Aorta (tissue), 5 donors: ENCODE results near the gene CCR9. TPM values are rescaled to one million over a fixed set of nuclear protein-coding genes. Genes with fewer than 3 reads are reported as not detected.

Experiments used
- ATAC-seq: fragments of 200-7000 bp; cut with Tn5 transposase; one replicate; pipeline ENCODE4 v1.9.1; 2022; ENCODE audit warnings: moderate library complexity; ENCODE audit not compliant: low FRiP score
- DNase-seq, 2 donors: peaks; one replicate each; pipeline ENCODE4 v3.0.0-alpha.2; 2020
- H3K27ac ChIP-seq, 2 donors: one replicate each; pipeline ENCODE4 v1.5.1; 2013; ENCODE audit warnings: low read length in 2 of 2, mild to moderate bottlenecking in 2 of 2, moderate library complexity in 2 of 2, control low read depth in 1 of 2, inconsistent platforms in 1 of 2, low read depth in 1 of 2
- H3K27me3 ChIP-seq, 2 donors: one replicate each; pipeline ENCODE4 v1.6.1; 2013; ENCODE audit warnings: control low read depth in 1 of 2, low read length in 1 of 2, mild to moderate bottlenecking in 1 of 2, moderate library complexity in 1 of 2; ENCODE audit not compliant: insufficient read depth in 2 of 2, control insufficient read depth in 1 of 2
- H3K36me3 ChIP-seq, 2 donors: one replicate each; pipeline ENCODE4 v1.6.1; 2013; ENCODE audit warnings: control low read depth in 1 of 2, low read length in 1 of 2, mild to moderate bottlenecking in 1 of 2; ENCODE audit not compliant: insufficient read depth in 2 of 2, control insufficient read depth in 1 of 2
- H3K4me1 ChIP-seq, 2 donors: one replicate each; pipeline ENCODE4 v1.6.1; 2013; ENCODE audit warnings: low read length in 2 of 2, control low read depth in 1 of 2, mild to moderate bottlenecking in 1 of 2, moderate library complexity in 1 of 2; ENCODE audit not compliant: insufficient read depth in 2 of 2, control insufficient read depth in 1 of 2
- H3K4me3 ChIP-seq, 2 donors: one replicate each; pipeline ENCODE4 v1.5.1; 2013; ENCODE audit warnings: low read length in 2 of 2, control low read depth in 1 of 2, mild to moderate bottlenecking in 1 of 2
- H3K9me3 ChIP-seq: one replicate; pipeline ENCODE4 v1.6.1; 2013; ENCODE audit warnings: mild to moderate bottlenecking, low read length; ENCODE audit not compliant: control insufficient read depth
- WGBS, 2 donors: extraction: QIAGEN DNeasy Blood & Tissue Kit; methylation state at CpG; one replicate each; pipeline ENCODE4 v1.1.7; 2013; 5-methylcytosine and 5-hydroxymethylcytosine counted together
- intact Hi-C, 2 donors: fragments of 100-400 bp; cut with DNase I; formaldehyde crosslinking; loops; one replicate each; pipeline versions ENCODE4 v1.14.2 to v1.15.0; 2022
- polyA plus RNA-seq, 2 donors: library from polyadenylated mRNA; stranded (reverse); fragments of 200-250 nt; gene quantifications; one replicate each; pipeline ENCODE4 v1.2.3, GENCODE V29; 2013
- total RNA-seq, 2 donors: library from RNA; stranded (reverse); fragmentation: NEBNext Ultra II Directional; extraction: Animal tissue kit (Norgen Biotek cat#: 25700); gene quantifications; one replicate each; pipeline ENCODE4 v1.2.1, GENCODE V29; 2021
- donor health status: healthy with polysubstance abuse.
- donor health status: Bipolar disorder and iron deficiency.
- donor health status: DM: no; HTN: no; CAD: no.
- donor health status: DM: no; HTN: no; CAD: no.
- donor health status: DM: yes; HTN: yes; CAD: no.

CCR9 gene
- total and polyA plus RNA-seq, 4 donors = 0.25 TPM; not detected in 3

GRCh38 chr3:45949432-45949831 lies 63.1 kb downstream of the CCR9 start:
- WGBS, 2 donors = 84 to 88% methylated on average over 4 of the region's 4 CpGs
- DNase-seq = peak in 1 of 2 donors; percentile 57
- no peaks in the 10 kb centered on the region for H3K9me3 ChIP-seq
- ATAC-seq = no peak
- H3K4me3 ChIP-seq = no peak overlapping the region
- H3K27ac ChIP-seq = peak overlapping the region in 1 of 2 donors; percentile 3
- H3K36me3 ChIP-seq = peaks cover 8 to 14% of the 10 kb centered on the region in 2 donors
- intact Hi-C loops = loop anchor here in 1 of 2 donors (5.0 kb wide), 1 partner anchor 48 kb away; the partner anchor contains the start of gene FYCO1
- peaks cover 0 to 3% of the 10 kb centered on the region in 2 donors for H3K4me1 ChIP-seq
- H3K27me3 ChIP-seq = no peaks in the 10 kb centered on the region

GRCh38 chr3:45950131-45950530 lies 63.8 kb downstream of the CCR9 start:
- H3K27me3 ChIP-seq = no peaks in the 10 kb centered on the region
- H3K9me3 ChIP-seq = no peaks in the 10 kb centered on the region
- WGBS, 2 donors = 93 to 94% methylated on average over 2 of the region's 2 CpGs
- intact Hi-C loops = no loop called here
- no peak overlapping the region for H3K4me3 ChIP-seq
- peaks cover 0 to 3% of the 10 kb centered on the region in 2 donors for H3K4me1 ChIP-seq
- peaks cover 8 to 18% of the 10 kb centered on the region in 2 donors for H3K36me3 ChIP-seq
- peak overlapping the region in 1 of 2 donors; percentile 6 for H3K27ac ChIP-seq
- DNase-seq = peak in 1 of 2 donors; percentile 51
- ATAC-seq = no peak

- no peak for DNase-seq
- no peak for ATAC-seq
- Histone ChIP-seq H3K4me1 (peaks cover 0 to 3% of the 10 kb centered on the region in 2 donors), H3K27me3 (no peaks in the 10 kb centered on the region), H3K9me3 (no peaks in the 10 kb centered on the region), H3K27ac (peak overlapping the region; percentile 23 to 31), H3K4me3 (no peak overlapping the region), H3K36me3 (peaks cover 11 to 22% of the 10 kb centered on the region in 2 donors)
- WGBS, 2 donors = 74% methylated on average over 6 of the region's 6 CpGs
- intact Hi-C loops = no loop called here
Measured at GRCh38 chr3:45950686-45951600, 64.6 kb downstream of the CCR9 start.

- Histone ChIP-seq H3K27ac (peak overlapping the region in 1 of 2 donors; percentile 23), H3K9me3 (no peaks in the 10 kb centered on the region), H3K4me3 (no peak overlapping the region), H3K36me3 (peaks cover 13 to 19% of the 10 kb centered on the region in 2 donors), H3K27me3 (no peaks in the 10 kb centered on the region), H3K4me1 (peaks cover 0 to 3% of the 10 kb centered on the region in 2 donors)
- WGBS, 2 donors = 89 to 90% methylated on average over 6 of the region's 6 CpGs
- ATAC-seq (no peak), DNase-seq (no peak)
- intact Hi-C loops = no loop called here
Measured at GRCh38 chr3:45951946-45952345, 65.6 kb downstream of the CCR9 start.

- 54 to 71% methylated on average over 4 of the region's 4 CpGs for WGBS, 2 donors
- no peaks in the 10 kb centered on the region for H3K27me3 ChIP-seq
- peaks cover 0 to 3% of the 10 kb centered on the region in 2 donors for H3K4me1 ChIP-seq
- no peak for ATAC-seq
- peak overlapping the region in 1 of 2 donors; percentile 20 for H3K27ac ChIP-seq
- DNase-seq = no peak
- H3K36me3 ChIP-seq = peaks cover 13 to 15% of the 10 kb centered on the region in 2 donors
- no peaks in the 10 kb centered on the region for H3K9me3 ChIP-seq
- no peak overlapping the region for H3K4me3 ChIP-seq
- intact Hi-C loops = no loop called here
Measured at GRCh38 chr3:45952456-45952855, 66.1 kb downstream of the CCR9 start.

Other genes with a start within 250 kb of the CCR9 start
- 10 to 100 TPM; 44.5 to 52.3 TPM for gene SACM1L, start 197.1 kb upstream of the CCR9 start, total RNA-seq
- gene SACM1L, start 197.1 kb upstream of the CCR9 start, polyA plus RNA-seq = 10 to 100 TPM; 16.4 to 25.9 TPM
- under 1 TPM; 0.10 to 0.15 TPM for gene SLC6A20, start 90.0 kb upstream of the CCR9 start, total RNA-seq
- 1 to 10 TPM in 1 of 2 donors, not detected in 1; 1.0 TPM for gene SLC6A20, start 90.0 kb upstream of the CCR9 start, polyA plus RNA-seq
- gene LZTFL1, start 44.4 kb upstream of the CCR9 start, total RNA-seq = 10 to 100 TPM in 1 of 2 donors, 1 to 10 TPM in 1; 9.8 to 16.3 TPM
- gene LZTFL1, start 44.4 kb upstream of the CCR9 start, polyA plus RNA-seq = 10 to 100 TPM; 10.9 to 11.3 TPM
- gene CXCR6, start 56.9 kb downstream of the CCR9 start, total RNA-seq = 1 to 10 TPM; 1.4 to 2.8 TPM
- gene CXCR6, start 56.9 kb downstream of the CCR9 start, polyA plus RNA-seq = 1 to 10 TPM in 1 of 2 donors, not detected in 1; 2.9 TPM
- gene FYCO1, start 109.3 kb downstream of the CCR9 start, total RNA-seq = 10 to 100 TPM; 75.5 to 91.8 TPM
- 10 to 100 TPM; 15.9 to 27.9 TPM for gene FYCO1, start 109.3 kb downstream of the CCR9 start, polyA plus RNA-seq
- gene XCR1, start 140.9 kb downstream of the CCR9 start, total RNA-seq = under 1 TPM; 0.26 to 0.63 TPM
- gene XCR1, start 140.9 kb downstream of the CCR9 start, polyA plus RNA-seq = not detected